Neural crest cell (in vitro differentiated cells): ENCODE data around the gene APOB. TPM values are rescaled to one million over a fixed set of nuclear protein-coding genes. Genes with fewer than 3 reads are reported as not detected.

Experiments used
- DNase-seq: peaks from one replicate; pipeline ENCODE4 v3.0.0; 2021; ENCODE audit warnings: low read depth, mixed read lengths, low spot score
- H3K27ac Mint-ChIP-seq: one replicate; pipeline ENCODE4 v1.8.0; 2021; ENCODE audit warnings: mild to moderate bottlenecking, mixed read lengths; ENCODE audit not compliant: unreplicated experiment
- H3K27me3 Mint-ChIP-seq: 2 replicates; pipeline ENCODE4 v1.8.0; 2021; ENCODE audit warnings: low read depth, mild to moderate bottlenecking, mixed read lengths
- H3K36me3 Mint-ChIP-seq: 2 replicates; pipeline ENCODE4 v1.8.0; 2021; ENCODE audit warnings: low read depth, mild to moderate bottlenecking, mixed read lengths
- H3K4me1 Mint-ChIP-seq: 2 replicates; pipeline ENCODE4 v1.8.0; 2021; ENCODE audit warnings: mixed read lengths
- H3K4me3 Mint-ChIP-seq: one replicate; pipeline ENCODE4 v1.8.0; 2021; ENCODE audit warnings: mild to moderate bottlenecking, mixed read lengths
- H3K9me3 Mint-ChIP-seq: 2 replicates; pipeline ENCODE4 v1.8.0; 2021; ENCODE audit warnings: mixed read lengths
- CTCF ChIP-seq: fragments of 200-600 bp; sonication (generic); conservative IDR thresholded peaks from 2 replicates; pipeline ENCODE4 v1.5.0; 2021; ENCODE audit warnings: antibody characterized with exemption, mild to moderate bottlenecking
- total RNA-seq: library from RNA; stranded (reverse); gene quantifications from 2 replicates; pipeline ENCODE4 v1.2.1, GENCODE V29; 2021

Gene APOB
- total RNA-seq, 1 donor from 2014 or later: 0.09 TPM

DNA sequence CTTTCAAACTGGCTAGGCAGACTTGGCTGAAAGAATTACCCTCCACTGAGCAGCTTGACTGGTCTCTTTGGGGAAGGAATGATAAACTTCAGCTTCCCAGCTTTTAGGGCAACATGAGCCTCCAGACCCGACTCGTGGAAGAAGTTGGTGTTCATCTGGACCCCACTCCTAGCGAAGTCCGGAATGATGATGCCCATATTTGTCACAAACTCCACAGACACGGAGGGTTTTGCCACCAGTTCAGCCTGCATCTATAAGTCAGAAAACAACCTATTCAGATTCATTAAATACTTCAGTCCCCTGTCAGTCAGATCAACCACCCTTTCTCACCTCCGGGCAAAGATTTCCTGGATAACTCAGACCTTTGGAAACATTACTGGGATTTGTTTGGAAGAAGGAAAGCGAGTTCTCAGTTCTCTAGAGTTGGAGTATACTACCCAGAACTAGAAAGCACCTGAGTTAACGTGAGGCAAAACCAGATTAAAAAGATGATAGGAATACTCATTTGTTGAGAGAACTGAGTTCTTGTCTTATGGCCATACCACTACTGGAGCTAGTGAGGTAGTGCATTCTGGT is 21.0 kb downstream of the APOB start:
- Mint-ChIP-seq H3K27ac (no peak overlapping the region), H3K4me3 (no peak overlapping the region), H3K4me1 (no peaks in the 10 kb centered on the region), H3K36me3 (no peaks in the 10 kb centered on the region), H3K27me3 (peaks cover 20% of the 10 kb centered on the region), H3K9me3 (peaks cover 5% of the 10 kb centered on the region)
- DNase-seq: no peak
- TF ChIP-seq CTCF: no peak

- no peak for DNase-seq
- H3K27me3 Mint-ChIP-seq: peaks cover 16% of the 10 kb centered on the region
These were observed 22.4 kb downstream of the APOB start for GRCh38 chr2:21021430-21021829.

GRCh38 chr2:21020668-21021288 is 23.1 kb downstream of the APOB start:
- Mint-ChIP-seq H3K27ac (no peak overlapping the region), H3K27me3 (peaks cover 16% of the 10 kb centered on the region), H3K9me3 (peaks cover 3% of the 10 kb centered on the region), H3K4me1 (no peaks in the 10 kb centered on the region), H3K36me3 (no peaks in the 10 kb centered on the region), H3K4me3 (no peak overlapping the region)
- no peak for DNase-seq
- TF ChIP-seq CTCF: no peak

More at GRCh38 chr2:21021430-21021829, 22.4 kb downstream of the APOB start:
- TF ChIP-seq CTCF: no peak
- Mint-ChIP-seq H3K36me3 (no peaks in the 10 kb centered on the region), H3K27ac (no peak overlapping the region), H3K4me1 (no peaks in the 10 kb centered on the region), H3K4me3 (no peak overlapping the region), H3K9me3 (peaks cover 3% of the 10 kb centered on the region)

DNA sequence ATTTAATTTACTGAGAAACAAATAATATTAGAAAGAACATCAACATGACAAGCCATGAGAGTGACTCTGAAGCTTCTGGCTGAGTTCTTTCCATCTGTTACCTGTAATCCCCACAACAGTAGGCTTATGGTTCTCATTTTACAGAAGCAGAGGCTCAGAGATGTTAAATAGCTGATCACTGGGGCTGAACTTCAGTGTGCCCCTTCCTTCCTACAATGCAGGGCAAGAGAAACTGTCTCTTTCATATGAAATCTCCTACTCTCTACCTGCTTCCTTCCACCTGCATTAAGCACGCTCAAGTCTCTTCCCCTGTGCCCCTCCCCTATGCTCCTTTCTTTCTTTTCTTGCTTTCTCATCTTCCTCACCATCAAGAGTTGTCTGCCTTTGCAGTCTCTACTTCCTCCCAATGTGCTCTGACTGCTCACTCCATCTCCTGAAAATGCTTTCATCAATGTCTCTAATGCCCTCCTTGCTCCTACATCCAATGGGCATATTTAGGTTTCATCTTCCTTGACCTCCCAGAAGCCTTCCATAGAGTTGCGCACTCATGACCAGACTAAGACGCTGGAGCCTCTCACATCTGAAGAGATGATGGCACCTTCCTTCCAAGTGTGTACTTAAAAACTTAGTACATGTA is 23.7 kb downstream of the APOB start:
- H3K27ac Mint-ChIP-seq: no peak overlapping the region
- TF ChIP-seq CTCF: no peak
- H3K27me3 Mint-ChIP-seq: peaks cover 12% of the 10 kb centered on the region
- H3K36me3 Mint-ChIP-seq: no peaks in the 10 kb centered on the region
- peaks cover 3% of the 10 kb centered on the region for H3K9me3 Mint-ChIP-seq
- no peaks in the 10 kb centered on the region for H3K4me1 Mint-ChIP-seq
- no peak overlapping the region for H3K4me3 Mint-ChIP-seq
- no peak for DNase-seq

- Mint-ChIP-seq H3K4me3 (no peak overlapping the region), H3K36me3 (no peaks in the 10 kb centered on the region), H3K9me3 (peaks cover 3% of the 10 kb centered on the region), H3K27me3 (peaks cover 15% of the 10 kb centered on the region), H3K4me1 (no peaks in the 10 kb centered on the region), H3K27ac (no peak overlapping the region)
- no peak for DNase-seq
- TF ChIP-seq CTCF: no peak
These were observed 24.2 kb downstream of the APOB start for GRCh38 chr2:21019678-21020021.
